HG02588 (cell line): Measurements from ENCODE around the gene NAXE.
"Not testable (repeated sequence)": the region's sequence is repeated elsewhere in the genome, so short reads cannot be mapped to it uniquely, and the experiment has no call there.

ENCODE experiments used
- ATAC-seq: cut with Tn5 transposase; IDR thresholded peaks from one replicate; pipeline ENCODE4 v1.9.1; 2021; ENCODE audit warnings: mild to moderate bottlenecking, moderate library complexity; ENCODE audit not compliant: unreplicated experiment

The NAXE gene

GRCh38 chr1:156592158-156592909 lies 758 bp downstream of the NAXE start:
- no peak for ATAC-seq

GRCh38 chr1:156592910-156593660 lies 1.5 kb downstream of the NAXE start:
- ATAC-seq, result no peak

- ATAC-seq, result no peak
Measured at GRCh38 chr1:156593661-156593989, 2.0 kb downstream of the NAXE start.

- no peak for ATAC-seq
Measured at GRCh38 chr1:156594190-156594589, 2.6 kb downstream of the NAXE start.

- no peak for ATAC-seq
Measured at GRCh38 chr1:156595016-156595415, 3.4 kb downstream of the NAXE start.

- ATAC-seq, result no peak
Measured at GRCh38 chr1:156596426-156596825, 4.8 kb downstream of the NAXE start.

- no peak for ATAC-seq
Measured at GRCh38 chr1:156598125-156598524, 6.5 kb downstream of the NAXE start.

- no peak for ATAC-seq
Measured at GRCh38 chr1:156598731-156599432, 7.3 kb downstream of the NAXE start.

- no peak for ATAC-seq
Measured at GRCh38 chr1:156599811-156600210, 8.2 kb downstream of the NAXE start.

GRCh38 chr1:156600733-156601121 lies 9.2 kb downstream of the NAXE start:
- no peak for ATAC-seq

- ATAC-seq, result no peak
Measured at GRCh38 chr1:156601122-156601830, 9.7 kb downstream of the NAXE start, which contains the start of gene GPATCH4. Gene GPATCH4, minus strand, starts transcription at chr1:156601479.

GRCh38 chr1:156601892-156602291 lies 10.3 kb downstream of the NAXE start:
- ATAC-seq, result no peak

GRCh38 chr1:156602557-156602993 lies 11.0 kb downstream of the NAXE start:
- no peak for ATAC-seq

- not testable (repeated sequence) for ATAC-seq
Measured at GRCh38 chr1:156607344-156607743, 15.8 kb downstream of the NAXE start.

- no peak for ATAC-seq
Measured at GRCh38 chr1:156608036-156608674, 16.6 kb downstream of the NAXE start.

GRCh38 chr1:156608981-156609380 lies 17.4 kb downstream of the NAXE start:
- ATAC-seq, result no peak

- ATAC-seq, result not testable (repeated sequence)
Measured at GRCh38 chr1:156610072-156610471, 18.5 kb downstream of the NAXE start.

GRCh38 chr1:156612666-156613065 lies 21.1 kb downstream of the NAXE start:
- no peak for ATAC-seq

GRCh38 chr1:156615946-156616345 lies 24.4 kb downstream of the NAXE start:
- no peak for ATAC-seq

GRCh38 chr1:156616463-156616862 lies 24.9 kb downstream of the NAXE start:
- ATAC-seq, result no peak
